ENCODE data around the gene PRDX3. TPM values are rescaled to one million over a fixed set of nuclear protein-coding genes. Genes with fewer than 3 reads are reported as not detected.
A peak's percentile ranks its signal among the peaks of the same experiment; 100 is the strongest.

PRDX3 gene
- 107 and 110 TPM in 2 replicates for total RNA-seq

GRCh38 chr10:119178372-119179119 is at the start of gene PRDX3:
PRDX3 (minus strand) TSS chr10:119178812; CDS start chr10:119178790, 22 bp downstream.
- Histone ChIP-seq H3K4me3 (ENCODE audit: low read depth, low read length) (peak within 1 kb of the TSS; percentile 78), H3K27me3 (ENCODE audit: control insufficient read depth, insufficient read depth, low read length) (no peaks in the 10 kb centered on the region), H3K36me3 (ENCODE audit: control insufficient read depth, insufficient read depth, low read length) (no peaks in the 10 kb centered on the region)
- DNase-seq (ENCODE audit: low read depth): peak; percentile 76
- peak; percentile 19 for TF ChIP-seq CTCF (IDR thresholded peaks at IDR 0.05; ENCODE audit: insufficient read depth, low read length, severe bottlenecking)
- FAIRE-seq: no peak

GRCh38 chr10:119227825-119228224 is 49.2 kb upstream of the PRDX3 start:
- Histone ChIP-seq H3K4me3 (ENCODE audit: low read depth, low read length) (no peak overlapping the region), H3K36me3 (ENCODE audit: control insufficient read depth, insufficient read depth, low read length) (no peaks in the 10 kb centered on the region), H3K27me3 (ENCODE audit: control insufficient read depth, insufficient read depth, low read length) (no peaks in the 10 kb centered on the region)
- DNase-seq (ENCODE audit: low read depth) (no peak), FAIRE-seq (no peak)
- no peak for TF ChIP-seq CTCF (IDR thresholded peaks at IDR 0.05; ENCODE audit: insufficient read depth, low read length, severe bottlenecking)

GRCh38 chr10:119225083-119225658 is 46.6 kb upstream of the PRDX3 start:
- DNase-seq (ENCODE audit: low read depth) (no peak), FAIRE-seq (no peak)
- TF ChIP-seq CTCF (IDR thresholded peaks at IDR 0.05; ENCODE audit: insufficient read depth, low read length, severe bottlenecking): no peak
- Histone ChIP-seq H3K36me3 (ENCODE audit: control insufficient read depth, insufficient read depth, low read length) (no peaks in the 10 kb centered on the region), H3K4me3 (ENCODE audit: low read depth, low read length) (no peak overlapping the region), H3K27me3 (ENCODE audit: control insufficient read depth, insufficient read depth, low read length) (no peaks in the 10 kb centered on the region)

GRCh38 chr10:119222966-119223386 is 44.4 kb upstream of the PRDX3 start:
- no peak for TF ChIP-seq CTCF (IDR thresholded peaks at IDR 0.05; ENCODE audit: insufficient read depth, low read length, severe bottlenecking)
- no peaks in the 10 kb centered on the region for H3K36me3 ChIP-seq (ENCODE audit: control insufficient read depth, insufficient read depth, low read length)
- no peaks in the 10 kb centered on the region for H3K27me3 ChIP-seq (ENCODE audit: control insufficient read depth, insufficient read depth, low read length)
- DNase-seq (ENCODE audit: low read depth): no peak
- H3K4me3 ChIP-seq (ENCODE audit: low read depth, low read length): no peak overlapping the region
- no peak for FAIRE-seq

- FAIRE-seq: no peak
- Histone ChIP-seq H3K27me3 (ENCODE audit: control insufficient read depth, insufficient read depth, low read length) (no peaks in the 10 kb centered on the region), H3K36me3 (ENCODE audit: control insufficient read depth, insufficient read depth, low read length) (no peaks in the 10 kb centered on the region), H3K4me3 (ENCODE audit: low read depth, low read length) (no peak overlapping the region)
- TF ChIP-seq CTCF (IDR thresholded peaks at IDR 0.05; ENCODE audit: insufficient read depth, low read length, severe bottlenecking): no peak
- no peak for DNase-seq (ENCODE audit: low read depth)
Observed at GRCh38 chr10:119222537-119222936, 43.9 kb upstream of the PRDX3 start.

Data from bronchial epithelial cell (primary cell).